ENCODE results near the gene DMAC1. TPM values are rescaled to one million over a fixed set of nuclear protein-coding genes. Genes with fewer than 3 reads are reported as not detected.

The DMAC1 gene
- total RNA-seq, 1 donor from 2014 or later: 44.0 TPM

GRCh38 chr9:7790022-7790818 is 9.4 kb downstream of the DMAC1 start:
- TF ChIP-seq EZH2 (IDR thresholded peaks at IDR 0.05; ENCODE audit: insufficient read depth, low read length): no peak
- no peak for TF ChIP-seq CTCF (IDR thresholded peaks at IDR 0.05; ENCODE audit: insufficient read depth, low read depth, low read length)
- FAIRE-seq (no peak), DNase-seq (ENCODE audit: low read depth) (no peak)
- Histone ChIP-seq H4K20me1 (ENCODE audit: insufficient read depth, low read length) (no peaks in the 10 kb centered on the region), H3K36me3 (ENCODE audit: insufficient read depth, low read length) (no peaks in the 10 kb centered on the region), H3K9ac (ENCODE audit: low read length) (no peak overlapping the region), H3K4me2 (ENCODE audit: low read length) (no peak overlapping the region), H3K27ac (ENCODE audit: low read depth, low read length) (no peak overlapping the region), H2AFZ (ENCODE audit: low read depth, low read length) (no peak overlapping the region), H3K4me1 (ENCODE audit: insufficient read depth, low read length) (no peaks in the 10 kb centered on the region), H3K79me2 (ENCODE audit: insufficient read depth, low read length) (no peaks in the 10 kb centered on the region), H3K27me3 (ENCODE audit: insufficient read depth, low read length) (no peaks in the 10 kb centered on the region), H3K9me3 (ENCODE audit: insufficient read depth, low read depth, low read length) (no peaks in the 10 kb centered on the region), H3K4me3 (ENCODE audit: insufficient read depth, low read depth, low read length) (no peak overlapping the region)
- no peak overlapping the region for H3K4me3 Mint-ChIP-seq (ENCODE audit: unreplicated experiment)
- H3K36me3 Mint-ChIP-seq (ENCODE audit: low read depth, unreplicated experiment): peaks cover 7% of the 10 kb centered on the region
- H3K9me3 Mint-ChIP-seq (ENCODE audit: unreplicated experiment): no peaks in the 10 kb centered on the region
- no peaks in the 10 kb centered on the region for H3K27me3 Mint-ChIP-seq (ENCODE audit: low read depth, unreplicated experiment)
- H3K27ac Mint-ChIP-seq (ENCODE audit: unreplicated experiment): no peak overlapping the region
- peaks cover 13% of the 10 kb centered on the region for H3K4me1 Mint-ChIP-seq (ENCODE audit: low read depth, unreplicated experiment)

GRCh38 chr9:7788772-7789171 is 10.8 kb downstream of the DMAC1 start:
- TF ChIP-seq CTCF (IDR thresholded peaks at IDR 0.05; ENCODE audit: insufficient read depth, low read depth, low read length) (no peak), EZH2 (IDR thresholded peaks at IDR 0.05; ENCODE audit: insufficient read depth, low read length) (no peak)
- H3K4me1 Mint-ChIP-seq (ENCODE audit: low read depth, unreplicated experiment): peaks cover 5% of the 10 kb centered on the region
- H3K36me3 Mint-ChIP-seq (ENCODE audit: low read depth, unreplicated experiment): peaks cover 7% of the 10 kb centered on the region
- no peak for DNase-seq (ENCODE audit: low read depth)
- no peaks in the 10 kb centered on the region for H3K9me3 ChIP-seq (ENCODE audit: insufficient read depth, low read depth, low read length)
- H3K4me1 ChIP-seq (ENCODE audit: insufficient read depth, low read length): no peaks in the 10 kb centered on the region
- H3K4me3 ChIP-seq (ENCODE audit: insufficient read depth, low read depth, low read length): no peak overlapping the region
- no peaks in the 10 kb centered on the region for H3K27me3 ChIP-seq (ENCODE audit: insufficient read depth, low read length)
- no peak overlapping the region for H3K4me2 ChIP-seq (ENCODE audit: low read length)
- no peaks in the 10 kb centered on the region for H3K9me3 Mint-ChIP-seq (ENCODE audit: unreplicated experiment)
- no peak overlapping the region for H2AFZ ChIP-seq (ENCODE audit: low read depth, low read length)
- no peak overlapping the region for H3K9ac ChIP-seq (ENCODE audit: low read length)
- no peak overlapping the region for H3K4me3 Mint-ChIP-seq (ENCODE audit: unreplicated experiment)
- H3K36me3 ChIP-seq (ENCODE audit: insufficient read depth, low read length): no peaks in the 10 kb centered on the region
- H3K27ac ChIP-seq (ENCODE audit: low read depth, low read length): no peak overlapping the region
- no peak overlapping the region for H3K27ac Mint-ChIP-seq (ENCODE audit: unreplicated experiment)
- no peaks in the 10 kb centered on the region for H3K27me3 Mint-ChIP-seq (ENCODE audit: low read depth, unreplicated experiment)
- no peaks in the 10 kb centered on the region for H3K79me2 ChIP-seq (ENCODE audit: insufficient read depth, low read length)
- no peak for FAIRE-seq
- no peaks in the 10 kb centered on the region for H4K20me1 ChIP-seq (ENCODE audit: insufficient read depth, low read length)

- Histone ChIP-seq H2AFZ (ENCODE audit: low read depth, low read length) (no peak overlapping the region), H3K9ac (ENCODE audit: low read length) (no peak overlapping the region), H3K4me2 (ENCODE audit: low read length) (no peak overlapping the region), H4K20me1 (ENCODE audit: insufficient read depth, low read length) (no peaks in the 10 kb centered on the region), H3K9me3 (ENCODE audit: insufficient read depth, low read depth, low read length) (no peaks in the 10 kb centered on the region), H3K79me2 (ENCODE audit: insufficient read depth, low read length) (no peaks in the 10 kb centered on the region), H3K27me3 (ENCODE audit: insufficient read depth, low read length) (no peaks in the 10 kb centered on the region), H3K4me3 (ENCODE audit: insufficient read depth, low read depth, low read length) (no peak overlapping the region), H3K4me1 (ENCODE audit: insufficient read depth, low read length) (no peaks in the 10 kb centered on the region), H3K36me3 (ENCODE audit: insufficient read depth, low read length) (no peaks in the 10 kb centered on the region), H3K27ac (ENCODE audit: low read depth, low read length) (no peak overlapping the region)
- Mint-ChIP-seq H3K36me3 (ENCODE audit: low read depth, unreplicated experiment) (peaks cover 6% of the 10 kb centered on the region), H3K9me3 (ENCODE audit: unreplicated experiment) (no peaks in the 10 kb centered on the region), H3K27ac (ENCODE audit: unreplicated experiment) (no peak overlapping the region), H3K27me3 (ENCODE audit: low read depth, unreplicated experiment) (no peaks in the 10 kb centered on the region), H3K4me3 (ENCODE audit: unreplicated experiment) (no peak overlapping the region), H3K4me1 (ENCODE audit: low read depth, unreplicated experiment) (peaks cover 10% of the 10 kb centered on the region)
- FAIRE-seq (no peak), DNase-seq (ENCODE audit: low read depth) (no peak)
- TF ChIP-seq CTCF (IDR thresholded peaks at IDR 0.05; ENCODE audit: insufficient read depth, low read depth, low read length) (no peak), EZH2 (IDR thresholded peaks at IDR 0.05; ENCODE audit: insufficient read depth, low read length) (no peak)
These were observed 13.8 kb downstream of the DMAC1 start for GRCh38 chr9:7785813-7786212.
